ENCODE measurements around the gene RANBP3.
A peak's percentile ranks its signal among the peaks of the same experiment; 100 is the strongest.

Gene RANBP3

GRCh38 chr19:5917431-5918107 is 60.4 kb downstream of the RANBP3 start:
- no peaks in the 10 kb centered on the region for H3K4me1 Mint-ChIP-seq
- no peak for TF ChIP-seq CTCF (IDR thresholded peaks at IDR 0.05; ENCODE audit: unreplicated experiment in 3 of 3)
- H3K27ac Mint-ChIP-seq: no peak overlapping the region

GRCh38 chr19:5916181-5916708 is 61.7 kb downstream of the RANBP3 start:
- TF ChIP-seq CTCF (IDR thresholded peaks at IDR 0.05; ENCODE audit: unreplicated experiment in 3 of 3): no peak

More at GRCh38 chr19:5917431-5918107, 60.4 kb downstream of the RANBP3 start:
- no peaks in the 10 kb centered on the region for H3K27me3 Mint-ChIP-seq (ENCODE audit: low read depth)
- no peaks in the 10 kb centered on the region for H3K9me3 Mint-ChIP-seq
- H3K4me3 Mint-ChIP-seq: no peak overlapping the region
- H3K36me3 Mint-ChIP-seq (ENCODE audit: low read depth): peaks cover 32% of the 10 kb centered on the region

GRCh38 chr19:5915782-5916165 is 62.2 kb downstream of the RANBP3 start:
- peaks cover 19% of the 10 kb centered on the region for H3K36me3 Mint-ChIP-seq (ENCODE audit: low read depth)
- TF ChIP-seq CTCF (IDR thresholded peaks at IDR 0.05; ENCODE audit: unreplicated experiment in 3 of 3): no peak
- H3K4me1 Mint-ChIP-seq: no peaks in the 10 kb centered on the region
- no peaks in the 10 kb centered on the region for H3K9me3 Mint-ChIP-seq
- no peak overlapping the region for H3K4me3 Mint-ChIP-seq
- H3K27ac Mint-ChIP-seq: peak overlapping the region in 1 of 3 experiments; percentile 83
- no peaks in the 10 kb centered on the region for H3K27me3 Mint-ChIP-seq (ENCODE audit: low read depth)

More at GRCh38 chr19:5916181-5916708, 61.7 kb downstream of the RANBP3 start:
- peak overlapping the region in 1 of 3 experiments; percentile 83 for H3K27ac Mint-ChIP-seq
- no peaks in the 10 kb centered on the region for H3K9me3 Mint-ChIP-seq
- H3K4me1 Mint-ChIP-seq: no peaks in the 10 kb centered on the region
- no peaks in the 10 kb centered on the region for H3K27me3 Mint-ChIP-seq (ENCODE audit: low read depth)
- H3K36me3 Mint-ChIP-seq (ENCODE audit: low read depth): peaks cover 21% of the 10 kb centered on the region
- no peak overlapping the region for H3K4me3 Mint-ChIP-seq

GRCh38 chr19:5914946-5915781 is 62.8 kb downstream of the RANBP3 start:
- H3K4me1 Mint-ChIP-seq: no peaks in the 10 kb centered on the region
- H3K27me3 Mint-ChIP-seq (ENCODE audit: low read depth): no peaks in the 10 kb centered on the region
- peak overlapping the region in 1 of 3 experiments; percentile 83 for H3K27ac Mint-ChIP-seq
- peaks cover 19% of the 10 kb centered on the region for H3K36me3 Mint-ChIP-seq (ENCODE audit: low read depth)
- no peak overlapping the region for H3K4me3 Mint-ChIP-seq
- no peak for TF ChIP-seq CTCF (IDR thresholded peaks at IDR 0.05; ENCODE audit: unreplicated experiment in 3 of 3)
- H3K9me3 Mint-ChIP-seq: no peaks in the 10 kb centered on the region

GRCh38 chr19:5914358-5914774 is 63.6 kb downstream of the RANBP3 start:
- Mint-ChIP-seq H3K4me1 (no peaks in the 10 kb centered on the region), H3K9me3 (no peaks in the 10 kb centered on the region), H3K27me3 (ENCODE audit: low read depth) (no peaks in the 10 kb centered on the region), H3K36me3 (ENCODE audit: low read depth) (peaks cover 18% of the 10 kb centered on the region), H3K4me3 (no peak overlapping the region), H3K27ac (peak overlapping the region in 1 of 3 experiments; percentile 61)
- TF ChIP-seq CTCF (IDR thresholded peaks at IDR 0.05; ENCODE audit: unreplicated experiment in 3 of 3): no peak

Measured in nephron (organoid).